GM18858 (cell line): Measurements from ENCODE around the gene TMEM121.
A peak's percentile ranks its signal among the peaks of the same experiment; 100 is the strongest.

Experiments
- ATAC-seq: cut with Tn5 transposase; IDR thresholded peaks from one replicate; pipeline ENCODE4 v1.9.1; 2021; ENCODE audit not compliant: unreplicated experiment

TMEM121 gene

GRCh38 chr14:105525861-105526775 lies at the start of gene TMEM121:
TSS of gene TMEM121 (plus strand) at chr14:105526583. CDS start at chr14:105528835, 2,252 bp downstream.
- no peak for ATAC-seq

DNA sequence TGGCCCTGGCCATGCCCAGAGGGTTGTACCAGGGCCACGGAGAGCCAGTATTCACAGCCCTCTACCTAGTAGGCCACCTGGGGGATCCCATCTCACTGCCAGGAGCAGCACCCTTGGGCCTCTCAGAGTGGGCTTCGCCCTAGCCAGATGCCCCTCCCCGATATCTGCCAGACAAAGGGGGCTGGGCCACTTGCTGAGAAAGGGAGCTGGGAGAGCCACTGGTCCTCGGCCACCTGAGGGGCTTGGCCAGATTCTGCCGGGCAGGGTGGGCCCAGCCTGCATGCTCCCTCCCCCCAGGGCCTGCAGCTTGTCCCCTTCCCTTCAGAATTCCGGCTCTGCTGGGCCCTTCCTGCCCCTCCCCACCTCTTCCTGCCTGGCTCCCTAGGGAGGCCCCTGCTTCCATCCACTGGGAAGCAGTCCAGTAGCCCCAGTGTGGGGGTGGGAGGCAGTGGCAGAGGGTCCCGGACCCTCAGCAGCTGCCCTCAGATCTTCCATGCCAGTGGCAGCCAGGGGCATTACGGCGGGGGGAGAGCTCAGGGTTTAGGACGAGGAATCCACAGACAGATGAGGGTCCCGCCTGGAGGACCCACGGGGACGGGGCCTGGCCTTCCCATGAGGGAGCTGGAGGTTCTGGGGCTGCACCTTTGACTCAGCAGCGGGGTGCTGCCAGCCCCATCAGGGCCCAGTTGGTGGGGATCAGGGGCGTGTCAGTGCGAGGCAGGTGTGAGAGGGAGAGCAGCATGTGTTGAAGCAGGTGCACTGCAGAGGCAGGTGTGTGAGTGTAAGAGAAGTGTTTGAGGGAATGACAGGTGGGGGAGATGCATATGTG lies 49.3 kb upstream of the TMEM121 start:
- no peak for ATAC-seq

GRCh38 chr14:105477660-105478397 lies 48.6 kb upstream of the TMEM121 start:
- ATAC-seq, result no peak

- ATAC-seq, result no peak
These were observed 47.8 kb upstream of the TMEM121 start for GRCh38 chr14:105478398-105479251.

- ATAC-seq, result no peak
These were observed 46.8 kb upstream of the TMEM121 start for GRCh38 chr14:105479431-105480158.

- ATAC-seq, result no peak
These were observed 46.1 kb upstream of the TMEM121 start for GRCh38 chr14:105480199-105480746.

DNA sequence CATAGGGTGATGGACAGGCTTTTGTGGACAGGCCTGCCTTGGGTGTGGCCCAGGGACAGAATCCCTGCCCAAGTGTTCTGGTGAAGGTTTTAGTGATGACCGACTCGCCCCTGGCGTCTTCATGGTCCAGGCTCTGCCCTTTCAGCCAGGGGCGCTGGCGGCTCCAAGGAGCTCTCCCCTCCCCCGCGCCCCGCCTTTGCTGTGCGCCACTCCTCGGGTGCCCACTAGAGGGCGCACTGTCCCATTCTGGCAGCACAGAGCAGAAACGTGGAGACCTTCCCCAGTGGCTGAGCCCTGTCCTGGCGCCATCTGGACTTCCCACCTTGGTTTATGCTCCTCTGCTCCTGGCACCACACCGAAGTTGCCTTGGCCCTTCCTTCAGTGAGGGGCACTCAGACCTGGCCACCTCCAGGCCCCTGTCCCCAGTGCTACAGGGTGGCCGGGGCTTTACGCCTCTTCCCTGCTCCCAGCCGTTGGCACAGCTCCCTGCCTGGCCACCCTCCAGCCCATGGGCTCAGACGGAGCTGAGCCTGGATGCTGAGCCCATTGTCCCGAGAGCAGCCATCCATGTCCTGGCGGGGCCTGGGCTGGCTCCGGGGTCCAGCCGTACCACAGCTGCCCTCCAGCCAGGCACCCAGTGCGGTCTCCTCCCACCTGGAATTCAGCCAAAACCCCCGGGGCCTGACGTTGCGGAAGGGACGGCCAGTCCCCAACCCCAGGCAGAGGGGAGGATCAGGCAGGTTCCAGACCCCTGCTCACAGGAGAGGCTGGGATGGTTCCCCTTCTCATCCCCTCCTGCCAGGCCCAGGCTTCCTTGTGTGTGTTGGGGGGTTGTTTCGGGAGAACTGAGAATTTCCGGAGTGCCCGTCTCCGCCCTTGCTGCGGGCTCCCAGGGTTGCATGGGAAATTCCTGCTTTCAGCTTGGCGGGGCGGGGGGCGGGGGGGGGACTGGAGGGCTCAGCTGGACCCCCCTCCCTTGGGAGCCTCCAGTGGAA lies 45.3 kb upstream of the TMEM121 start:
- ATAC-seq, result no peak

- peak; percentile 44 for ATAC-seq
These were observed 44.4 kb upstream of the TMEM121 start for GRCh38 chr14:105481886-105482457.

DNA sequence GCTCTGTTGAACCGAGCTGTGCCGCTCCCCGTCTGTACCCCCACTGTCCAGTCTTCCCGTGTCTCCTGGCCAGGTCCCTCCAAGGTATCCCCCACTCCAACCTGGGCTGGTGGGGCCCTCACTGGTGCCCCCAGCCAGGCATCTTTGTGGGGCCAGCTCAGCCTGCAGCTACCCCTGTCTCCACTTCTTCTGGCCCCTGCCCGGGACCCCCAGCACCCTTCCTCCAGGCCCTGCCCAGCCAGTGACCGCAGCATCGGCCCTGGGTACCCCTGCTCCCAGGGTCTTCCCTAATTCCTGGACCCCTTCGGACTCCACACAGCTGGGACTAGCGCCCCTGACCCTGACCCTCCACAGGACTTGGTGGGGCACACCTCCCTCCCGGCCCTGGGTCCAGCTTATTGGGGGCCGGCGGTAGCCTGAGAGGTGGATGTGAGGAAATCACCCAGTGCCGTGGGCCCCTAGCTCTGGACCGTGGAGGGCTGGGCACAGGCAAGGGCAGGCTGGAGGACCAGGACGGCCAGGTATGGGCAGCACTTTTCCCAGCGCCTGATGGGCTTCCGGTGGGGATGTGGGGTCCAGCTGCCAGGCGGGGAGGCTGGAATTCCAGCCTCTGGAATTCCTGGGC lies 43.8 kb upstream of the TMEM121 start:
- no peak for ATAC-seq

DNA sequence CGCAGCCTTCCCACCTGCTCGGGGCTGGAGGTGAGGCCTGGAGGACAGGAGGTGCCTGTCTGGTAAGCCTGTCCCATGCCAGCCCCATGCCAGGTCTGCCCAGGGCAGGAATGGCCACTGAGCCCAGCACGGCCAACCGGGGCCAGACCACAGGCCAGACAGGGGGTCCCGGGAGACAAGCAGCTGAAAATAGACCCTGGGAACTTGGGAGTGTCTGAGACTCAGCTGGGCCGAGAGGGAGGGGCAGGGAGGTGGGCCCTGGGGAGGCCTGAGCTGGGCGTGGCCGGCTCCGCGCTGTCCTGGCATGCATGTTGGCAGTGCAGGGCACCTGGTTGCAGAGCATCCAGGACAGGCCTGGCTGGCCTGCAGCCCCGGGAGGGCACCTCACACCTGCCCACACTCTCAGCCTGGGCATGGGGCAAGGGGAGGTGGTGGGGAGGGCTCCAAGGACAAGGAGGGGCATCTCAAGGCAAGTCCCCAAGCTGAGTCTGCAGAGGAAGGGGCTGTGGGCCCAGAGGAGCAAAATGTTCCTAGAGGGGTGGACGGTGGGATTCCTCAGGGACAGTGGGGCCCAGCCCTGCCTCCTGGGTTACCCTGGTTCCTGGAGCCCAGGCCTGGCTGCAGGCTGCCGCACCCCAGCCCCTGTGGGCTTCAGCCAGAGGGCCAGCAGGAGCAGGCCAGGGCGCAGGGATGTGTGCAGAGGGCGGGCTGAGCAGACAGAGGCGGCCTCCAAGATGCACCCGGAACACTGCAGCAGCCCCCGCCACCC lies 42.9 kb upstream of the TMEM121 start:
- ATAC-seq, result no peak

GRCh38 chr14:105484069-105484996 lies 42.0 kb upstream of the TMEM121 start:
- no peak for ATAC-seq

DNA sequence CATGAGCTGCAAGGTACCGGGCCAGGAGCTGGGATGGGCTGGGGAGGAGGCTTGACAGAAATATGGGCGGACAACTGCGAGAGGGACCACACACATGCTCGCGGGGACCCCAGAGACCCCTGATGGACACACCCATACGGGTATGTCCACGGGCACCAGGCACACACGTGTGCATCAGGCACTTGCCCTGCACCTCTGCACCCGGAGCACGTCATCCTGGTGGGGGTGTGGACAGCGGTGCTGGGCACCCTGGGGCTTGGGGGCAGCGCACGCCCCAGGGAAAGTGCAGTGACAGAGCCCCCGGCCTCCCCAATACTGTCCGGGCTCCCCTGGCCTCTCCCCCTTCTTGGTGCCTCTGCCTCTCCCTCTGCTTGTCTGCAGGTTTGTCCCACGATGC lies 41.4 kb upstream of the TMEM121 start:
- ATAC-seq, result no peak

GRCh38 chr14:105485739-105486162 lies 40.6 kb upstream of the TMEM121 start:
- ATAC-seq, result no peak

GRCh38 chr14:105486163-105486973 lies 40.0 kb upstream of the TMEM121 start, which contains the start of gene CRIP1:
TSS of gene CRIP1 (plus strand) at chr14:105486886. CDS start at chr14:105487260, 374 bp downstream.
- no peak for ATAC-seq
